HEK293T (cell line): ENCODE measurements around the gene ALLC.

Source experiments
- BHLHE40 ChIP-seq: fragments of 450-650 bp; IDR thresholded peaks from 2 replicates; pipeline ENCODE4 v1.6.1; 2016; ENCODE audit warnings: mild to moderate bottlenecking, moderate library complexity, borderline replicate concordance
- CTBP1 ChIP-seq: fragments of 450-650 bp; IDR thresholded peaks from 2 replicates; pipeline ENCODE4 v1.6.1; 2016; ENCODE audit warnings: borderline replicate concordance
- ELF4 ChIP-seq: fragments of 450-650 bp; IDR thresholded peaks from 2 replicates; pipeline ENCODE4 v1.6.1; 2017; ENCODE audit warnings: antibody characterized with exemption
- FOXK2 ChIP-seq: fragments of 450-650 bp; IDR thresholded peaks from 2 replicates; pipeline ENCODE4 v1.6.1; 2016; ENCODE audit warnings: mild to moderate bottlenecking
- HDGF ChIP-seq: fragments of 450-650 bp; IDR thresholded peaks from 2 replicates; pipeline ENCODE4 v1.6.1; 2017; ENCODE audit warnings: antibody characterized with exemption, borderline replicate concordance
- L3MBTL2 ChIP-seq: fragments of 450-650 bp; conservative IDR thresholded peaks from 2 replicates; pipeline ENCODE4 v1.6.1; 2016; ENCODE audit warnings: mild to moderate bottlenecking
- NFRKB ChIP-seq: fragments of 450-650 bp; IDR thresholded peaks from 2 replicates; pipeline ENCODE4 v1.6.1; 2016; ENCODE audit warnings: mild to moderate bottlenecking, moderate library complexity
- SP1 ChIP-seq: fragments of 450-650 bp; IDR thresholded peaks from 2 replicates; pipeline ENCODE4 v1.6.1; 2017
- SUZ12 ChIP-seq: fragments of 450-650 bp; IDR thresholded peaks from 2 replicates; pipeline ENCODE4 v1.6.1; 2016; ENCODE audit warnings: mild to moderate bottlenecking
- TARDBP ChIP-seq: fragments of 450-650 bp; IDR thresholded peaks from 2 replicates; pipeline ENCODE4 v1.6.1; 2016

GRCh38 chr2:3675687-3676086 is 17.7 kb downstream of the ALLC start:
- TF ChIP-seq TARDBP, result no peak
- no peak for TF ChIP-seq FOXK2
- TF ChIP-seq SUZ12, result no peak
- TF ChIP-seq ELF4, result no peak
- TF ChIP-seq CTBP1, result no peak
- TF ChIP-seq L3MBTL2, result no peak
- no peak for TF ChIP-seq BHLHE40
- TF ChIP-seq SP1, result no peak
- no peak for TF ChIP-seq NFRKB
- no peak for TF ChIP-seq HDGF
